HG03064 (cell line): ENCODE measurements around the gene WFDC9.
"Not testable (repeated sequence)": the region's sequence is repeated elsewhere in the genome, so short reads cannot be mapped to it uniquely, and the experiment has no call there.

Experiments used
- ATAC-seq: cut with Tn5 transposase; IDR thresholded peaks from one replicate; pipeline ENCODE4 v1.9.1; 2021; ENCODE audit warnings: low read depth; ENCODE audit not compliant: unreplicated experiment

The WFDC9 gene

DNA sequence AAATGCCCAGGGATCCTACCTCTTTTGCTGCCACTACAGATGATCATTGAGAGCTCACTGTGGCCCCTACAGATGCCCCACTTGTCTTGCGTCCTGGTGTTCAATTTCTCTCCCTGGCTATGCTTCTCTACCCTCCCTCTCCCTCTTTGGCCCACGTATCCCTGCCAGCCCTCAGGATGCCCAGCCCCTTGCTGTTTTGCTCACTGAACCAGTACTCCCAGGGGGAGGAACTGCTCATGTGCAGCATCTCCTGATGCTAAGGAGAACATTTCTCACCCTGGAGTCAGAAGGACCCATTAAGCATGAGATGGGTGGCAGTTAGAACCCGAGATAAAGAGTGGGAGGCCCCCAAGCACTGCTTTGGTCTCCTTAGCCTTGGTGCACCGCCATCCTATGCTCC is at the start of gene WFDC9:
WFDC9 (minus strand) TSS at position 101 of the 400 bp plus-strand sequence. CDS start 21,103 bp downstream, outside the sequence.
- ATAC-seq = no peak

DNA sequence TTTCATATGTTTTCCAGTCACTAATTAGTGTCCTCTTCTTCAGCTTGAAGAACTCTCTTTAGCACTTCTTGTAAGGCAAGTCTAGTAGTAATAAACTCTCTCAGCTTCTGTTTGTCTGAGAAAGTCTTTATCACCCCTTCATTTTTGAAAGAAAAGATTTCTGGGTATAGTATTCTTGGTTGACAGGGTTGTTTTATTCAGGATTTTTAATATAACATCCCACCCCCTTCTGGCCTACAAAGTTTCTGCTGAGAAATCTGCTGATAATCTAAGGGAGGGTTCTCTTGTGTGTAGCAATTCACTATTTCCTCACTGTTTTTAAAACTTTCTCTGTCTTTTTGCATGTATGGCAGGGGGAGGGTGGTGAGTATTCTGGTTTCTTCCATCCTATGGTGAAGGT is 48.6 kb upstream of the WFDC9 start:
- ATAC-seq = no peak

DNA sequence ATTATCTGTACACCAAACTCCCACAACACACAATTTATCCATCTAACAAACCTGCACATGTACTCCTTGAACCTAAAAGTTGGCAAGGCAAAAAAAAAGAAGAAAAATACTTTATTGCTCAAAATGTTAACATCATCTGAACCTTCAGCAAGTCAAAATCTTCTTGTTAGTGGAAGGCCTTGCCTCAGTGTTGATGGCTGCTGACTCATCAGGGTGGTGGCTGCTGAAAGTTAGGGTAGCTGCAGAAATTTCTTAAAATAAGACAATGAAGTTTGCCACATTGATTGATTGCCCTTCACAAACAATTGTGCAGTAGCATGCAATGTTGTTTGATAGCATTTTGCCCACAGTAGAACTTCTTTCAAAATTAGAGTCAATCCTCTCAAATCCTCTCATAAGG is 41.7 kb upstream of the WFDC9 start:
- ATAC-seq = no peak

DNA sequence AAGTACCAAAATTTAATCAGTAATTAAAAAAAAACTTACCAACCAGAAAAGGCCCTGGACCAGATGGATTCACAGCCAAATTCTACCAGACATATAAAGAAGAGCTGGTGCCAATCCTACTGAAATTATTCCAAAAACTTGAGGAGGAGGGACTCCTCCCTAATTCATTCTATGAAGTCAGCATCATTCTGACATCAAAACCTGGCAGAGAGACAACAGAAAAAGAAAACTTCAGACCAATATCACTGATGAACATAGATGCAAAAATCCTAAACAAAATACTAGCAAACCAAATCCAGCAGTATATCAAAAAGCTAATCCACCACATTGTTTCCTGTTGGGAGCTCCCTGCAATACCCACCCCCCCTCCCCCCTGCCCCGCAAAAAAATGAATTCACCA is 39.1 kb upstream of the WFDC9 start, which contains the start of gene WFDC11:
WFDC11 (minus strand) TSS at position 101 of the 400 bp plus-strand sequence. CDS start 19,639 bp downstream, outside the sequence.
- ATAC-seq = no peak

DNA sequence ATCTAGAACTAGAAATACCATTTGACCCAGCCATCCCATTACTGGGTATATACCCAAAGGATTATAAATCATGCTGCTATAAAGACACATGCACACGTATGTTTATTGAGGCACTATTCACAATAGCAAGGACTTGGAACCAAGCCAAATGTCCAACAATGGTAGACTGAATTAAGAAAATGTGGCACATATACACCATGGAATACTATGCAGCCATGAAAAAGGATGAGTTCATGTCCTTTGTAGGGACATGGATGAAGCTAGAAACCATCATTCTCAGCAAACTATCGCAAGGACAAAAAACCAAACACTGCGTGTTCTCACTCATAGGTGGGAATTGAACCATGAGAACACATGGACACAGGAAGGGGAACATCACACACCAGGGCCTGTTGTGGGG is 26.0 kb upstream of the WFDC9 start:
- ATAC-seq = not testable (repeated sequence)

DNA sequence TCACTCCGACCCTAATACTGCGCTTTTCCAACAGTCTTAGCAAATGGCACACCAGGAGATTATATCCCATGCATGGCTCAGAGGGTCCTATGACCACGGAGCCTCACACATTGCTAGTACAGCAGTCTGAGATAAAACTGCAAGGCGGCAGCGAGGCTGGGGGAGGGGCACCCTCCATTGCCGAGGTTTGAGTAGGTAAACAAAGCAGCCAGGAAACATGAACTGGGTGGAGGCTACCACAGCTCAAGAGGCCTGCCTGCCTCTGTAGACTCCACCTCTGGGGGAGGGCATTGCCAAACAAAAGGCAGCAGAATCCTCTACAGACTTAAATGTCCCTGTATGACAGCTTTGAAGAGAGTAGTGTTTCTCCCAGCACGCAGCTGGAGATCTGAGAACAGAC is 20.6 kb upstream of the WFDC9 start:
- ATAC-seq = not testable (repeated sequence)

DNA sequence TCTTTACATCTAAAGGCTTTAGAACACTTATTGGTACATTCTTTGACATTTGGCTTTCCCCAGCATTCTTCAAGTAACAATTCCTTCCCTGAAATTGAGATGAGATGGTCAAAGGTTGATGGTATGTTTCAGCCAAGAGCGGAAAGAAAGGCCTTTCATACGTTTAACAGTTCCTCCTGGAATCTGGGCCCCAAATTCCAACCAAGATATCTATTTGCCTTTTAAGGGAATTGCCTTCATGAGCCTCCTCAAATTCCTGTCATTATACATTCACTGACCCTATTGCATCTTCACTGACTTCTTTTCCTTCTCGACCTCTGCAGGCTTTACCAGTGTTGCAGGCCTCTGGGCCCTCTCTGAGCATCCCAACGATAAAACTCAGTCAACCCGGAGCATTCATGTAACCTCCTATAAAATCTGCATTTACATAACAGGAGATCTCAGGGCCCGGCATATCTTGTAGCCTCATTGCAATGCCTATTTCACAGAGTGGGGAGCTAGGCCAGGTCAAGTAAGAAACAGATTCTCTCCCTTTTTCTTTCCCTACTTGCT is 18.3 kb upstream of the WFDC9 start:
- ATAC-seq = no peak

DNA sequence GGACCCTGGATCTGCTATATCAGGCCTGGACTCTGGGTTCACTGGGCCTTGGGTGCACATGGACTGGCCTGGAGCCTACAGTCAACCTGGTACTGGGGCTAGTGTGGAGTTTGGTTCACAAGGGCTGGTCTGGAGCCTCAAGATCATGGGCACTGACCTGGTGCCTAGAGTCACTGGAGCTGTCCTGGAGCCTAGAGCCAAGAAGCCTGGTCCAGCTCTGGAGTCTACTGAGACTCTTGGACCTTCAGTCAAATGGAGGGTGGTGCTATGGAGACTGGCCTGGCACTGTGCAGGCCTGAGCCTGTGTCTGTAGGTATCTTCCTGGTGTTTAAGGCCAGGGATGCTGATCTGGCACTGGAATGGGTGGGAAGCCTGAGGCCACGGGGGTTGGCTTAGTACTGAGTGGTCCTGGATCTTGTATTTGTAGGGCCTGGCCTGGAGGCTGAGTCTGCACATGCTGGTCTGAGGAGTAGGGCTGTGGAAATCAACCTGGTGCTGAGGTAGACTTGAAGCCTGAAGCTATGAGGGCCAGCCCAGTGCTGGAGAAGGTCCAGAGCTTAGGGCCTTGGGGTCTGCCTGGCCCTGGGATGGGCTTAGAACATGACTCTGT is 16.5 kb upstream of the WFDC9 start:
- no peak for ATAC-seq

DNA sequence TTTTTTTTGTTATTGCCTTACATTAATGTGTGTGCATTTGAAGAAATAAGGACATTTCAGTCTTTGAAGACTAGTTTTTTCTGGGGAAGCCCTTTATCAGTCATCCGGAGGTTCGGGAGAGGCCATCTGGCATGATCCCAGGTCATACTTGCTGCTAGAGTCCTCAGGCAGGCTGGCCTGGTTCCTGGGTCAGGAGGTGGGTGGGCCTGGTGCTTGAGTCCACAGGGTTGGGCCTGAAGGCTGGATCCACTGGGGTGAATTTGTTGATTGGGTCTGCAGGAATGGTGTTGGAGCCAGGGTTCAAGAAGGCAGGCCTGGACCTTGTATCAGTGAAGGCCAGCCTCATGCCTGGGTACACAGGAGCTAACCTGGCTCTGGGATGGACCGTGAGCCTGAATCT is 15.8 kb upstream of the WFDC9 start:
- no peak for ATAC-seq

DNA sequence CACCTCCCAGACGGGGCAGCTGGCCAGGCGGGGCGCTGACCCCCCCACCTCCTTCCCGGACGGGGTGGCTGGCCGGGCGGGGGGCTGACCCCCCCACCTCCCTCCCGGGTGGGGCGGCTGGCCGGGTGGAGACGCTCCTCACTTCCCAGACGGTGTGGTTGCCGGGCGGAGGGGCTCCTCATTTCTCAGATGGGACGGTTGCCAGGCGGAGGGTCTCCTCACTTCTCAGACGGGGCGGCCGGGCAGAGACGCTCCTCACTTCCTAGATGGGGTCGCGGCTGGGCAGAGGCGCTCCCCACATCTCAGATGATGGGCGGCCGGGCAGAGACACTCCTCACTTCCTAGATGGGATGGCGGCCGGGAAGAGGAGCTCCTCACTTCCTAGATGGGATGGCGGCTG is 14.8 kb upstream of the WFDC9 start:
- ATAC-seq = not testable (repeated sequence)

DNA sequence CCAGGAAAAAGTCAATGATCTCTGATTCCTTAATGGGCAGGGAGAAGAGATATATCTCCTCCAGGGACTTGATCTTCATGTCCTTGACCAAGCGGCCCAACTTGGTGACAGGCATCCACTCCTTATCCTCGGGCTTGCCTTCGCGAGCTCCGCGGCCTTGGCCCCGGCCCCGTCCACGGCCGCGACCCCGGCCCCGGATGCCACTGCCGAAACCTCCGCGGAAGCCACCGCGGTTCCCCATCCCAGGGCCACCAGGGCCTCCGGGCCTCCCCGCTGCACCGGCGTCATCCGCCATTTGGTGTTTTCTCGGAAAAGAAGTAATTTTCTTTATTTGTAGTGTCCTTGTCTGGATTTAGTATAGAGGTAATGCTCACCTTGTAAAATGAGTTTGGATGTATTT is 10.0 kb upstream of the WFDC9 start:
- not testable (repeated sequence) for ATAC-seq

DNA sequence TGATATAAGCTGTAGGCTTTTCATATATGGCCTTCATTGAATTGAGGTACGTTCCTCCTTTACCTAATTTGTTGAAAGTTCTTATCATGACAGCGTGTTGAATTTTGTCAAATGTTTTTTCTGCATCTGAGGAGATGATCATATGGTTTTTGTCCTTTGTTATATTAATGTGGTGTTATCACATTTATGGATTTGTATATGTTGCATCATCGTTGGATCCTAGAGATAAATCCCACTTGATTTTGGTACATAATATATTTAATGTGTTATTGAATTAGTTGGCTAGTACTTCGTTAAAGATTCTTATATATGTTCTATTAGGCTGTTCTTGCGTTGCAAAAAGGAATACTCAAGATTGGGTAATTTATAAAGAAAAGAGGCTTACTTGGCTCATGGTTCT is 8.6 kb upstream of the WFDC9 start:
- ATAC-seq = no peak

DNA sequence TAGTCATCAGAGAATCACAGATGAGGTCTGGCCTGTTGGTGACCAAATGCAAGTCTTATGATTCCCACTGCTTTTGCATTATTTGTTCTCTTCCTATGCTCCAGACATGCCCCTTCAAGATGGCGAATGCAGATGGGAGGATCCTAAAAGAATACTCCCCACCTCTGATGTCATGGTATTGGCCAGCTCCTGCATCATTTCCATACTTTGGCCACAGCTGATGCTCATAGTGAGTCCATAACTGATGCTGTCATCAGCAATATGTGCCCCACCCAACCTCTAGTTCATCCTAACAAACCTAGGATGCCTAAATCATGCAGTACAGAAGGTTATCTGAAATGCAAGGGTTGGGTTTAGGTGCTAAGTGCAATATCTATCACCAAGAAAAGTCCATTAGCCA is 5.4 kb upstream of the WFDC9 start:
- no peak for ATAC-seq

DNA sequence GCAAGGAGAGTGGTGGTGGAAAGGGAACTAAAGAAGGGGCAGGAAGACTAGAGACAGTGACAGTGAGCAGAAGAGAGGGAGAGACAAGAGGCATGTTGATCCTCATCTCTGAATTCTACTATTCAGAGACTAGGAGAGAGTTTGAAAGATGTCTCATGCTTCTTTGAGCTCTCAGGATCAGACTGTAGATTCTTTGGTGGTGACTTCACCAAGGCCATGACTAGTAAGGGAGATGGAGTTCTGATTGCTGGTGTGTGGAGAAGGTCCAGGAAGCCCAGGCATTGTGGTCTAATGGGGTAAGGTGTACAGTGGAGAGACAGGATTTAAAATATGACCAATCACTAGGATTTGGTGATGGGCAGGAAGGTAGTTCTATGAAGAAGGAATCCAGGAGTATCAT is 713 bp downstream of the WFDC9 start:
- no peak for ATAC-seq

DNA sequence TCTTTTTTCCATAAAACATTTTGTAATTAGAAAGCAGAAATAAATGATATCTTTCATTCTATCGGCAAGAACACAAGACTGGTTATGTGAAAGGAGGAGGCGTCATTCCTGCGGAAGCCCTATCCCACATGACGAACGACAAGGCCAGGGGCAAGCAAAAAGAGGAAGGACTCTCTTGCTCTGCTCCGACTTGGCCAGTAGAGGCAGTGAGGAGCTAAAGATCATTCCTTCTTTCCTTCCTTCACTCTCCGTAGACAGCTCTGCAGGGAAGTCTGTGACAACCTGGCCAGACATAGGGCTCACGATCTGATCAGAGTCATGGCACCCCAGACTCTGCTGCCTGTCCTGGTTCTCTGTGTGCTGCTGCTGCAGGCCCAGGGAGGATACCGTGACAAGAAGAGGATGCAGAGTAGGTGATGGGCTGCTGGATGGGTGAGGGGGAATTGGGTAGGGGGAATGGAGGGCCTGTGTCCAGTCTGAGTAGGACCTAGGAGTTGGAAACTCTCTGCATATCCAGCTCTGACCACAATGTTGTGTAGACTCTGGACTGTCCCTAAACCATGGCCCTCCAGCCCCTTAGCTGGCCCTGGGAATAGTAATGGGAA is 1.5 kb downstream of the WFDC9 start, which contains the start of gene WFDC10A:
WFDC10A (plus strand) TSS at position 244 of the 605 bp plus-strand sequence; CDS start at position 319, 75 bp downstream.
- ATAC-seq = no peak

DNA sequence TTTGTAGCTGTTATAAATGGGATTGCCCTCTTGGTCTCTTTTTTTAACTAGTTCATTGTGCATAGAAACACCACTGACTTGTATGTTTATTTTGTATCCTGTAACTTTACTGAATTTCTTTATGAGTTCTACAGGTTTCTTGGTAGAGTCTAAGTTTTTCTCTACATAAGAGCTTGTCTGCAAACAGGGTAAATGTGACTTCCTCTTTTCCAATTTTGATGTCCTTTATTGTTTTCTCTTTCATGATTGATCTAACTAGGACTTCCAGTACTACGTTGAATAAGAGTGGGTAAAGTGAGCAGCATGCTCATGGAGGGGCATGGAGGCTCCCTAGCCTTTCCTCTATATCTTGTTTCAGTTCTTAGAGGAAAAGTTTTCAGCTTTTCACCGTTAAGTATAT is 4.5 kb downstream of the WFDC9 start:
- no peak for ATAC-seq

DNA sequence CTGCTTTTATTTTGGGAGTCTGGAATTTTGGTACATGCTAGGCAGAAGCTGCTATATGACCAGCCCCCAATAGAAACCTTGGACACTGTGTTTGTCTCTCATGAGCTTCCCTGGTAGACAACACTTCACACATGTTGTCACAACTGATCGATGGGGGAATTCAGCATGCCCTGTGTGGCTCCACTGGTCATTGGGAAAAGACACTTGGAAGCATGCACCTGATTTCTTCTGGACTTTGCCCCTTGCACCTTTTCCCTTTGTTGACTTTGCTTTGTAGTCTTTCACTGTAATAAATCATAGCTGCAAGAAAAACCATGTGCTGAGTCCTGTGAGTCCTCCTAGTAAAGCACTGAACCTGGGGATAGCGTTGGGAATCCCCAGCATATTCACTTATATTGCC is 9.5 kb downstream of the WFDC9 start:
- no peak for ATAC-seq

DNA sequence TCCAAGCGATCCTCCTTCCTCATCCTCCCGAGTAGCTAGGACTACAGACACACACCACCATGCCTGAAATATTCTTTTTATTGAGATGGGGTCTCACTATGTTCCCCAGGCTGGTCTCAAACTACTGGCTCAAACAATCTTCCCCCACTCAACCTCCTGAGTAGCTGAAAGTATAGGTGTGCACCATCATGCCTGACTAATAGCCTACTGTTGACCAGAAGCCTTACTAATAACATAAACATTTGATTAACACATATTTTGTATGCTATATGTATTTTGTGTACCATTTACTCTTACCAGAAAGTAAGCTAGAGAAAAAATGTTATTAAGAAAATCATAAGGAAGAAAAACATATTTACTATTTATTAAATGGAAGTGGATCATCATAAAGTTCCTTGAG is 13.5 kb downstream of the WFDC9 start:
- no peak for ATAC-seq

DNA sequence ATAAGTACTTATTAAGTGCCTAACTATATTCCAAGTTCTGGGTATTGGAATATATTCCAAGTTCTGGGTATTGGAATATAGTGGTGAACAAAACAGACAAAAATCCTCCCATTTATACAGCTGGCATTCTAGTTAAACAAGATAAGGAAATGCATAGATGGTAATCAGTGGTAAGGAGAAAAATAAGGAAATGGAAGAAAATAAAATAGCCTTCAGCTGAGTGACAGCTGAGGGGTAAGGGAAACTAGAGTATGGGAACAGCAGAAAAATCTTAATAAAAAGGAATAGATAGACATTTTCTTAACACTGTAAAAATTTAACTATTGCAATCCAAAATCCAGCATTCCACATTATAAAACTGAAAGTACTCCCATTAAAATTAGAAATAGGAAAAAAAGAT is 18.8 kb downstream of the WFDC9 start:
- no peak for ATAC-seq

DNA sequence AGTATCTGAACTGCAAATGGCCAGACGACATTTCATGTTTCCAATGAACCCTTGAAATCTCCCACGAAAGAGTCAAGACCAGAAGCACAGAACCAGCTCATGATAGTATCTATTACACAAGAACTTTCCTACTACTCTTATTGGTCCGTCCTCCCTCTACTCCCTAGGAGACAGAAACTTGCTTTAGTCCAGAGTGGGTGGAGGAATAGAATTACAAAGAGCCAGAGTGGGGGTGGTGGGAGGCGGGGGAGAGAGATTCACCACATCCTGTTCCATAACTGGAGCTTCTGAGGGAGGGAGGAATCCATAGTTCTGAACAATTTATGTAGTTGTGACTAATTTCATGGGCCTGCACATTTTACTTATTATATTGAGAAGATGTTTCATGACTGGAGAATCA is 20.0 kb downstream of the WFDC9 start:
- no peak for ATAC-seq

DNA sequence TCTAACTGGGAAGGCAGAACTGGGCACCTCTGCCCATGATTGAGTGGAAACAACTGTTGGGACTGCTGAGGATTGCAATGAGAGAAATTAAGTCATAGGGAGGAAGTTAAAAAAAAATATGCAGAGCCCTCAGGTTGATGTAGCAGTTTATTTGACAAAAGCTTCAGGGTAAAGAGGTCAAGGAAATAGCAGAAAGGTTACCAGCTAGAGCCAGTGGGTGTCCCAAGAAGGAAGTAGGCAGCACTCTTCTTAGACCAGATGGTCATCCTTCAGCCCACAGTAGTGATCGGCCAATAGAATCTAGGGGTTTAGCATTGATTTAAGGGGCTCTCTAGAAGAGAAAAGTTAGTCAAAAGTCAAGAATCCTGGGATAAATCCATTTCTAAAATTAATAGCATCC is 23.3 kb downstream of the WFDC9 start:
- ATAC-seq = no peak

DNA sequence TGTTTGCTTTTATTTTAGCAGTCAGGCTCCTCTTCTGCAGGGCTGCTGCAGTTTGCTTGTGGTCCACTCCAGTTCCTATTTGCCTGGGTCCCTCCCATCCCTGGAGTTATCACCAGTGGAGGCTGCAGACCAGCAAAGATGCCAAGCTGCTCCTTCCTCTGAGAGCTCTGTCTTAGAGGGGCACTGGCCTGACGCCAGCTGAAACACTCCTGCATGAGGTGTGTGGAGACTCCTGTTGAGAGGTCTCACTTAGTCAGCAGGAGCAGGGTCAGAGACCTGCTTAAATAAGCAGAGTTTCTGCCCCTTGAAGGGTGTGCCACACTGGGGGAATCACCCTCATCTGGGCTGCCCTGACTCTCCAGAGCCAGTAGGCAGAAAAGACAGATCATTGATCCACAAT is 35.8 kb downstream of the WFDC9 start:
- ATAC-seq = no peak
